CD4-positive, alpha-beta T cell treated with Interferon alpha-2 for 1 hour (primary cell): Measurements from ENCODE around the gene LCN1.

ENCODE experiments used
- DNase-seq, 2 donors: peaks; one replicate each; pipeline ENCODE4 v3.0.0-alpha.2; 2020 to 2022

Gene LCN1

DNA sequence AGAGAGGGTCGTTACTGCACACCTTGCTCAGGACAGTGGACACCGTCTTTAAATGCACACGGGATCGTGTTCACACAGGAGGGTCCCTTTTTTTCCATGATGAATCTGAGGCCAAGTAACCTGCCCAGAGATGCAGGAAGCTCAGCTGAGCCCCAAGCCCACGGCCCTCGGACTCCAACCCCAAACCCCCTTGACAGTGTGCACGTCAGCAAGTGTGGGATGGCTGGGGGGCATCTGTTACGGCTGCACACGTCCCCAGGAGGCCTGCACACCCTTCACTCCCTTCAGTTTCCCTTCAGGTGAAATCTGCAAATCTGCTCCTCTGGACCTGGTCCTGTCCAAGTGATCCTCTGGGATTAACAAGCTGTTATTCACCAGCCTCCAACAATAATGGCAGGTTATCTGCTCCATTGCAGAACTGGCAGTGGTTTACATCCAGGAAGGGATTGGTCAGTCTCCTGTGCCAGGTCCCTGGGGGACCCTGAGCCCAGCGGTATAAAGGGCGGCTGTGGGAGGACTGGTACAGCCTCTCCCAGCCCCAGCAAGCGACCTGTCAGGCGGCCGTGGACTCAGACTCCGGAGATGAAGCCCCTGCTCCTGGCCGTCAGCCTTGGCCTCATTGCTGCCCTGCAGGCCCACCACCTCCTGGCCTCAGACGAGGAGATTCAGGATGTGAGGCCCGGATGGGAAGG is at the start of gene LCN1:
LCN1 (plus strand) TSS at position 525 of the 692 bp plus-strand sequence; CDS start at position 583, 58 bp downstream.
- no peak for DNase-seq

- DNase-seq: no peak
These were observed 49.2 kb upstream of the LCN1 start for GRCh38 chr9:135471791-135472640.

DNA sequence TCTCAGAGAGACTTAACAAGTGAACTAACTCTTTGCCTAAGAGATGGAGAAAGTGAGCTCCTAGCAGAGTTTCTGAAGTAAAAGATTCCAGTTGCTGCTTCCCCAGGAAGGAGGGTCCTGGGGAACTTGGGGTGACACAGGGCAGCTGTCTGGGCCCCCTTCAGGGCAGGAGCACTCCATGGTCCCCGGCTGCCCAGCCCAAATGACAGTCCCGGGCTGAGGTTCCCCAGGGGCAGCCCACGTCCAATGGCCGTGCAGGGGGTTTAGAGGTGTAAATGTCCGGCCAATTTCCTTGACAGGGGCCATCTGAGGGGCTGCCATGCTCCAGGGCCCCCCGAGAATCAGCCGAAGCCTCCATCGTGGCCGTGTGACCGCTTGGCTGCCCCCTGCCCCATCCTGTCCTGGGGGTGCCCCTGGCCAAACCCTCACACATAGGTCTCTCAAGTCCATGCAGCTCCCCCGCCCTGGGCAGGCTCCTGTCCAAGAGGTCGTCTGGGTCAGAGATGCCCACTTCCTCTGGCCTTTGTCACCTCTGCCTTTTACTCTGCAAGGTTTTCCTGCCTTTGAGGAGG is 47.2 kb upstream of the LCN1 start:
- DNase-seq: no peak

DNA sequence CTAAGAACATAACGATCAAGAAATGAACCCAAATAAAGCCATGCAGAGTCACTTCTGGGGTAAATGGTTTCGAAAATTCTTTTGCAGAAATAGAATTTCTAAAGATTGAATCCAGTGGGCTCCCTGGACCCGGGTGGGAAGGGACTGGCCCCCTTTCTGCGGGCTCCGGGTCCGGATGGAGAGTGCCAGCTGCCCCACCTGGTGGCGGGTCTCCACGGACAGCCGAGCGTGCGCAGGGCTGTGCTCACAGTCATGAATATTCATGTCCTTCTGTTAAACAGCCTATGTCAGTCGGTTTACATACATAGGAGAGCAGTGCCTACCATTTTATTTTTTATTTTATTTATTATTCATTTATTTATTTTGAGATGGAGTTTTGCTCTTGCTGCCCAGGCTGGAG is 46.3 kb upstream of the LCN1 start:
- DNase-seq: no peak

DNA sequence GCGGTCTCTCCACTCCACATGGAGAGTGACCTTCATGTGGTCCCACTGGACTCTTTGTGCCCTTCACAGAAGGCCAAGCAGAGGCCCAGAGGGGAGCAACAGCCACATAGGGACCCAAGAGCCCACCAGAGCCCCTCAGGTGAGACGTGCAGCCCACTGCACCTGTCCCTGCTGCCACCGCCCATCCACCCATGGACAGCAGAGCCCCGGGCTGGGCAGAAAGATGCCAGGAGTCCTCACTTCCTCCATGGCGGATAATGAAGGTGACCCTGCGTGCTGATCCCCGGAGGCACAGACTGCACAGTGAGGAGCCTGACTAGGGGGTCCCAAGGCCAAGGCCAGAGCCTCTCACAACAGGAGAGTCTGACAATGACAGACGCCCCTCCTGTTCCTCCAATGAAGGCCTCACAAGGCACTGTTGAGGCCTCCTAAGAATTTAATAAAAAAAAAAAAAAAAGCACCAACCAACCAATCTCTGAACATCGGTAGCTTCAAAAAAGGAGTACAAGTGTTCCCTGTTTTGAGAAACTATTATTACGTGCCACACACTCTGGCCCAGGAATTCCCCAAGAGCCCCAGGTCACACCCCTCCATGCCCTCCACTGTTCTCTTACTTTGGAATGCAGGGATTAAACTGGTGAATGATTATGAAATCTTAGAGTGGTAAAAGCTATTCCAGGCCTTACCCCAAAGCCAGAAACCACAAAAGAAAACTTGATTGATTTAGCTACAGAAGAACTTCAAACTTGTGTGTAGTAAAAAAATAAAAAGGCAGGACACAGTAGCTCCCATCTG is 44.5 kb upstream of the LCN1 start:
- no peak for DNase-seq

DNA sequence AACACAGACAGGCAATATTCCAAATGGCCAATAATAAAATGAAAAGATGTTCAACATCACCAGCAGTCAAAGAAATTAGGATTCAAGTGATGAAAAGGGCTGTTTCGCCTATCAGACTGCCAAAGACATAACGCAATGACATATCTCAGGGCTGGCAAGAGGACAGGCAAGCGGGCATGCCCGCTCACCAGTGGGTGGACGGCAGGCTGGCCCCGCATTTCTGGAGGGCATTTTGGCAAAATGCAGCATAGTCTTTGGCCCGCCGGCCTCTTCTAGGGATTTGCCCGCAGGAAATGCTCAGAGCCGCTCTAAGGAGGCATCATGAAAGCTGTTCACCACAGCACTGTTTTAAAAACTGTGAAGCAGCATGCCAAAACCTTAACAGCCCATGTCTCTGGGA is 43.0 kb upstream of the LCN1 start:
- DNase-seq: no peak

DNA sequence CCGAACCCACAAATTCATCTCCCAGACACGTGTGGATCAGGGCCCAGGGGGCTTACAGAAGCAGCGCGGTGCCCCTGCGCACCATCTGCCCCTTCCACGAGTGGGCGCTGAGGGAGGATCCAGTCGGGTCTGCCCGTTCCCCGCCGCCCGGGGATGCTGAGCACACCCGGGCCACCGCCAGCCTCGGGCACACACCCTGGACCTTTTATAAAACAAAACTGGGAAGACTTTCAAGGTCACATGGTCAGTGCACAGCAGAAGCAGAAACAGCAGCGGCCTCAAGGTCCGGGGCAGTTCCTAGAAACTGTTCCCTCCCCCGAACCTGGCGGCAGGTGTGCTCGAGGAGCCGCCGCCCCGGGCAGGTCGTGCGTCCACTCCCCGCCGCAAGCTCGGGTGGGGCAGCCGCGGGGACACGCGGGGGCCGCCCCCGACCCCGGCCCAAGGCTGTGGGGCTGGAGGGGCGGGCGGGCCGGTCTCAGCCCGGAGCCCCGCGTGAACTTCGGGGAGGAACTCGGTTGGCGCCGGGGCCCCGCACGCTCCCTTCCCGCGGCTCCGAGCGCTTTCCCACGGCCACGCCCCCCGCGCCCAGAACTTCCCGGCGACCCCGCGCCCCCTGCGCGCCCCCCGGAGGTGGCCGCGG is 42.3 kb upstream of the LCN1 start:
- no peak for DNase-seq

DNA sequence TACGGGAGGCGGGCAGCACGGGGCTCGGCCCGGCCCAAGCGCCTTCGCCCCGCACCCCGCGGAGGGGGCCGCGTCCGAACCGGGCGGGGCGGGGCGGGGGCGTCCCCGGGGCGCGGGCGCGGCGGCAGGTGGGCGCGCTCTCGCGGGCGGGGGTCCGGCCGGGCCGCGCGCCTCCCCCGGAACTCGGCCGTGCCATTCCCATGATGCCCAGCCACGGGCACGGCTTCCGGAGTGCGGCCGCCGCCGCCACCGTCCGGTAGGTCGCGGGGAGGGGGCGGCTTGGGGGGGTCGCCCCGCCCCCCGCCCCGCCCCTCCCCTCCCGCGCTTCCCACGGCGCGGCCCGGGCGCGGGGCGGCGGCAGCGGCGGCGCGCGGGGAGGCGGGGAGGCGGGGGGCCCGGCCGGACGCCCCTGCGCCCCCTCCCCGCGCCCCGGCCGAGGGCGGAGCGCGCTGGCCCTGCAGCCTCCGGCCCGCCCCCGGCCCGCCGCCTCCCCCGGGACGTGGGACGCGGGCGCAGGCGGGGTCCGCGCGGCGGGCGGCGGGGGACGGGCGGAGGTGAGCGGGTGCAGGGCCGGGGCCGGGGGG is 41.7 kb upstream of the LCN1 start, which contains the start of gene PPP1R26:
PPP1R26 (plus strand) TSS at position 314 of the 584 bp plus-strand sequence. CDS start 4,729 bp downstream, outside the sequence.
- no peak for DNase-seq

DNA sequence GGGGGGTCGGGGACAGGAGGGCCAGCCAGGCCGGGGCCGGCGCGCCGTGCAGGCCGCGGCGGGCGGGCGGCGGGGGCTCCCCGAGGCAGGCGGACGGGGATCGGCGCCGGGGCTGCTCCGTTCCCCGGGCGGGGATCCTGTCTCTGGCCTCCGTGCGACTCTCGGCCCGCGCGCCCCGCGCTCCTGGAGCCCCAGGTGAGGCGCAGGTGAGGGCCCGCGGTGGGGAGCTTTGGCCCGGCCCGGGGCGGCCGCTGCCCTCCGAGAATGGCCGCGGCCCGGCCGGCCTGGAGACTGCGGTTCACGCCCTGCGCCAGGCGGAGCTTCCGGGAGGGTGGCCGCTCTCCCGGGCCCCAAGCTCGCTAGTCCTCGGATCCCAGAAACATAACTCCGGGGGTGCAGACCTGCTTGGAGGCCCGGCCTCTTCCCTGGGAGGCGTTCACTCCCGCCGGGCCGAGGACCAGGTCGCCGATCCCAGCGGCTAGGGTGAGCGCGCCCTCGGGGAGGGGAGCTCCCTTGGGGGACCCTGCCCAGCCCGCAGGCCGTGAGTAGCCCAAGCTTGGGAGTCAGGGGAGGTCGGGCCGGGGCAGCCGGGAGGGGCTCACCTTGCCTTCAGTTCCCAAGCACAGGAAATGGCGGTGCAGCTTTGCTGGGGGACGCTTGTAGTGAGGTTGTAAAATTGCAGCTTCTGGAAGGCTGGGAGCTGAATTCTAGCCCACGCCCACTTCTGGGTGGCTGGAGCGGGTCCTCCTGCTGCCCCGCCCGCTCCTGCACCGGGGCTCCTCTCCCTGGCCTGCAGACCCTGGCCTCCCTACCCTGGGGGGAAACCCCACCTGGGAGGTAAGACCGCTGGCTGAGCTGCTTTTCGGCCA is 40.9 kb upstream of the LCN1 start:
- DNase-seq: no peak

DNA sequence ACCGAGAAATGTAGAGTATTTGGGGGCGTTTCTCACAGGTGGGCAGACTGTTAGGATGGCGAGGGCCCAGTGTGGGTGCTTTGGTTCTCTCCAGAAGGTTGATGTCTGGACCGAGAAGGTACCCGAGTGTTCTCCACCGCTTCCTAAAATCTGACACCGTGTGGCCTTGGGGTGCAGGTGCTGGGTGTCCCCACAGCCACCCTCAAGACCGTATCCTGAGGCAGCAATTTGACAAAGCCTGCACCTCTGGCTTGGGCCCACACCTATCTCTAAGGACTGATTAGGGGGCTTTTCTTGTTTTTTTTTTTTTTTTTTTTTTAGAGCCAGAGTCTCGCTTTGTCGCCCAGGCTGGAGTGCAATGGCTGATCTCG is 40.3 kb upstream of the LCN1 start:
- no peak for DNase-seq

DNA sequence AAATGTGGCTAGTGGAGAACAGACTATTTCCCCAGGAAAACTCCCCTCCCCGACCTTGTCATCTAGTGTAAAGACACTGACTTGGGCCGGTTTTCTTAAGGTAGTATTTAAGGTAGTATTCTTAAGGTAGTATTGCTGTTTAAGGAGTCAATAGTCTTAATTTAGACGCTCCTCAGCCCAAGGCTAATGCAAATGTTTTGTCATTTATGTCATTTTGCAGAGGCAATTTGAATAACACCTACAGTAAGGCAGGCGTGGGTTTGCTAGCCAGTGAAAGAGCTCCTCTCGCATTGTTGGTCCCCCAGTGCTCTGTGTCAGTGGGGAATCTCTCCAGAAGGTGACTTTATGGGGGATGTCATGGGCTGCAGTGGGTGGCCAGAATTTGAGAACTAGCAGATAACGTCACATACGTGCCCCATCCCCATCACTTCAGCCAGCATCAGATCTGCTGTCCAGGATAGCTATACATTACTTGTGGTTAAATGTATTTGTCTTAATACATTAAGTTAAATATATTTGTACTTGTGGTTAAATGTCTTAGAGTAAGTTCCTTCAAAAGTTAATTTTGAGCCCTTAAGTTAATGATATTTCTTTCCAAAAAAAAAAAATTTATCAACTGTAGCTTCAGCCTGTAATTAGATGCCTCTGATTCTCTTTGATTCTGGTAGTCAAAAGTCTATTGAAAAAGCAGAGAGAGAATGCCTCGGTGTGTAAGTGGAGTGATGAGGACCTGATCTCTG is 39.1 kb upstream of the LCN1 start:
- DNase-seq: no peak

- no peak for DNase-seq
These were observed 36.6 kb upstream of the LCN1 start for GRCh38 chr9:135484460-135485277.

DNA sequence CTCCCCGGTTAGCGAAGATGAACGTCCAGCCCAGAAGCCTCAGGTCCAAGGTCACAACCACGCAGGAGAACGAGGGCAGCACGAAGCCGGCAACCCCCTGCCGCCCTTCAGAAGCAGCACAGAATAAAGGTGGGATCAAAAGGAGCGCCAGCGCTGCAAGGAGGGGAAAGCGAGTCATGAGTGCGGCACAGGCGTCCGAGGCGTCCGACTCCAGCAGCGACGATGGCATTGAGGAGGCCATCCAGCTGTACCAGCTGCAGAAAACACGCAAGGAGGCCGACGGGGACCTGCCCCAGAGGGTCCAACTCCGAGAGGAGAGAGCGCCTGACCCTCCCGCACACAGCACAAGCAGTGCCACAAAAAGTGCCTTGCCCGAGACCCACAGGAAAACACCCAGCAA is 35.9 kb upstream of the LCN1 start:
- DNase-seq: no peak

- DNase-seq: no peak
These were observed 35.4 kb upstream of the LCN1 start for GRCh38 chr9:135485832-135486231.

DNA sequence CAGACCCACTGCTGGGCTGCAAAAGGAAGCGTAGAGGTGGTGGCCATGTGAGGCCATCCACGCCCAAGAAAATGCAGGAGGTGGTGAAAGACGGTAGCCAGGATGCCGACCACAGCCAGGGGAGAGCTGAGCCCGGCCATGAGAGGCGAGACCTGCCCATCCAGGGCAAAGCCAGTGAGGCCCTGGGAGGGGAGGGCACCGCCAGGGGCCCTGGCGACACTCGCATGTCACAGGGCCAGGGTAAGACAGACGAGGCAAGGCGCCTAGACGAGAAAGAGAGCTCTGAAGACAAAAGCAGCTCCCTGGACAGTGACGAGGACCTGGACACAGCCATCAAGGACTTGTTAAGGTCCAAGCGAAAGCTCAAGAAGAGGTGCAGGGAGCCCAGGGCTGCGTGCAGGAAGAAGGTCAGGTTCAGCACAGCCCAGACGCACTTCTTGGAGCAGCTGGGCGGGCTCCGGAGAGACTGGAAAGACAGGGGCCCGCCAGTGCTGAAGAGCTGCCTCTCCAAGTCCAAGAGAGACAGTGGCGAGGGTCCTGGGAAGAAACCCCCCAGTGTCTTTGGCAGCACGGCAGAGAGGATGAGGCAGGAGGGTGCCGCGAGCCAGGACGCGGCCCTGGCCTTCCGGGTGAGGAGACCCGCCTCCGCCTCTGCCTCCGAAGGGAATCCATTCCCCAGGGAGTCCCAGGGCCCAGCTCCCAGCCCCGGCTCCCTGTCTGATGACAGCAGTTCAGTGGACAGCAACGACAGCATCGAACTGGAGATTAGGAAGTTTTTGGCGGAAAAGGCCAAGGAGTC is 34.8 kb upstream of the LCN1 start:
- DNase-seq: no peak

DNA sequence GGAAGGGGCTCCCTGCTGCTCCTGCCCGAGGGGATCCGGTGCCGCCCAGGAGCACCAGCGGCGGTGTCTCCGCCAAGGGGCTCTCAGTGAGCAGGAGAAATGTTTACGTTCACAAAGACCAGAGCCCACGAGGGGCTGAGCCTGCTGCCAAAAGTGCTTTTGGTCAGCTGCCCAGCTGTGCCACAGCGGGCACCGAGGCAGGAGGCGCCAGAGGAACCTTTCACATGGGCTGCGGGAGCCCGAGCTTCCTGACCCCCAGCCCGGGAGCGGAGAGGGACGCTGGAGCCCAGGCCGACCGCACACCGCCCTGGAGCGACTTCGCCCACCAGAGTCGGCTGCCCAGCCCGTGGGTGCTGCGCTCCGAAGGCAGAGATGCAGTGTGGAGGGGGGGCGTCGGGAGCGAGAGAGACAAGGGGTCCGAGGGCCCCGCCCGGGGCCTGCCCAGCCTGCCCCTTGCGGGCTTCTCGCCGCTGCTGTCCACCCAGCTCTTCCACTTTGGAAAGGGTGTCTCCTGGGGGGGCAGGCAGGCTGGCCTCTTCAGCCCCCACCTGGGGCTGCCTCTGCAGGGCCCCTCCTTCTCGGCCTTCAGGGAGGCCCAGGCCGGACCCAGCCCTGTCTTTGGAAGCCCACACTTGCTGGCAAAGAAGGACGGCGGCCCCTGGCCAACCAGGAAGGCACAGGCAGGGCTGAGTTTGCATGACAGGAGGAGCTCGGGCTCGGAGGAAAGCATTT is 33.8 kb upstream of the LCN1 start:
- no peak for DNase-seq

- DNase-seq: no peak
These were observed 33.3 kb upstream of the LCN1 start for GRCh38 chr9:135488013-135488330.

DNA sequence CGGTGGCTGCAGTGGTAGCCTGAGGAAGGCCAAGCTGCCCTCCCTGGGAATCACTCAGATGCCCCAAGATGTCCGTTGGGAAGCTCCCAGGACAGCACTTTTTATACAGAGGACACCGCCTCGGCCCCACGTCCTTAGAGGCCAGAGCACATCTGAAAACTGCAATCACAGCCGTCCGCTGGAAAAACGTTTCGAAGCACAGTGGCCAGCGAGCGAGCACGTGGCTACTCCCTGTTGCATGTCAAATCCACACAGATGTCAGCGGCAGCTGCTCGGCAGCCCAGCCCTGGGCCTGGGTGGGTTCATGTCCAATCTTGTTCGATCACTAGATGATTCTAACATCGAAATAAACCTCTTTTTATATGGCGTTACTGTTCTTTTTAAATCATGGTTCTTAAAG is 32.7 kb upstream of the LCN1 start:
- no peak for DNase-seq
